ENCODE results near the gene NOL3.

Gene NOL3

GRCh38 chr16:67170949-67171649 is 761 bp downstream of the NOL3 start:
- DNase-seq (ENCODE audit: low read depth), result peak; percentile 48
- peak overlapping the region; percentile 49 for H3K4me3 ChIP-seq (ENCODE audit: control insufficient read depth, low read depth, low read length)
- TF ChIP-seq CTCF (conservative IDR thresholded peaks at IDR 0.05; ENCODE audit: control insufficient read depth, insufficient read depth, low read depth, low read length), result no peak

GRCh38 chr16:67173323-67173722 is 3.0 kb downstream of the NOL3 start:
- no peak for TF ChIP-seq CTCF (conservative IDR thresholded peaks at IDR 0.05; ENCODE audit: control insufficient read depth, insufficient read depth, low read depth, low read length)
- H3K4me3 ChIP-seq (ENCODE audit: control insufficient read depth, low read depth, low read length), result peak overlapping the region; percentile 50
- no peak for DNase-seq (ENCODE audit: low read depth)

GRCh38 chr16:67173808-67174705 is 3.7 kb downstream of the NOL3 start:
- no peak for TF ChIP-seq CTCF (conservative IDR thresholded peaks at IDR 0.05; ENCODE audit: control insufficient read depth, insufficient read depth, low read depth, low read length)
- peak; percentile 77 for DNase-seq (ENCODE audit: low read depth)
- peak overlapping the region; percentile 50 for H3K4me3 ChIP-seq (ENCODE audit: control insufficient read depth, low read depth, low read length)

GRCh38 chr16:67174706-67175231 is 4.4 kb downstream of the NOL3 start:
- no peak for DNase-seq (ENCODE audit: low read depth)
- TF ChIP-seq CTCF (conservative IDR thresholded peaks at IDR 0.05; ENCODE audit: control insufficient read depth, insufficient read depth, low read depth, low read length), result no peak
- peak overlapping the region; percentile 50 for H3K4me3 ChIP-seq (ENCODE audit: control insufficient read depth, low read depth, low read length)

- TF ChIP-seq CTCF (conservative IDR thresholded peaks at IDR 0.05; ENCODE audit: control insufficient read depth, insufficient read depth, low read depth, low read length), result no peak
- H3K4me3 ChIP-seq (ENCODE audit: control insufficient read depth, low read depth, low read length), result no peak overlapping the region
- no peak for DNase-seq (ENCODE audit: low read depth)
Observed at GRCh38 chr16:67176662-67177061, 6.3 kb downstream of the NOL3 start.

- peak; percentile 51 for DNase-seq (ENCODE audit: low read depth)
- H3K4me3 ChIP-seq (ENCODE audit: control insufficient read depth, low read depth, low read length), result peak overlapping the region; percentile 20
- TF ChIP-seq CTCF (conservative IDR thresholded peaks at IDR 0.05; ENCODE audit: control insufficient read depth, insufficient read depth, low read depth, low read length), result no peak
Observed at GRCh38 chr16:67177743-67178699, 7.7 kb downstream of the NOL3 start.
